Keratinocyte (primary cell): ENCODE data around the gene APBB2. TPM values are rescaled to one million over a fixed set of nuclear protein-coding genes. Genes with fewer than 3 reads are reported as not detected.

Source experiments
- DNase-seq: peaks from one replicate; pipeline ENCODE4 v3.0.0-alpha.2; 2011; ENCODE audit warnings: low read depth, missing footprints, low spot score
- FAIRE-seq: peaks from 2 replicates; lab custom pipeline; 2011; peaks lifted over from hg19 to GRCh38; lab: Jason Lieb, UNC
- H2AFZ ChIP-seq: 2 replicates; pipeline ENCODE4 v1.6.0; 2012; ENCODE audit warnings: low read length, control low read depth, inconsistent platforms; ENCODE audit not compliant: control insufficient read depth
- H3K27ac ChIP-seq: 2 replicates; pipeline ENCODE4 v1.5.1; 2011; ENCODE audit warnings: low read length; ENCODE audit not compliant: control insufficient read depth, insufficient read depth
- H3K27me3 ChIP-seq: 3 replicates; pipeline ENCODE4 v1.6.0; 2011; ENCODE audit warnings: low read length; ENCODE audit not compliant: control insufficient read depth, insufficient read depth; ENCODE audit errors: extremely low read depth
- H3K36me3 ChIP-seq, 2 experiments: 2 replicates in 1 of 2; 3 replicates in 1 of 2; pipeline ENCODE4 v1.5.1; 2011; ENCODE audit warnings: low read length in 2 of 2, mild to moderate bottlenecking in 1 of 2; ENCODE audit not compliant: control insufficient read depth in 2 of 2, insufficient read depth in 2 of 2; ENCODE audit errors: extremely low read depth in 1 of 2
- H3K4me1 ChIP-seq: 3 replicates; pipeline ENCODE4 v1.5.1; 2011; ENCODE audit warnings: low read length; ENCODE audit not compliant: control insufficient read depth, insufficient read depth; ENCODE audit errors: extremely low read depth
- H3K4me2 ChIP-seq: 3 replicates; pipeline ENCODE4 v1.6.0; 2011; ENCODE audit warnings: low read depth, low read length; ENCODE audit not compliant: control insufficient read depth, insufficient read depth; ENCODE audit errors: extremely low read depth
- H3K4me3 ChIP-seq, 3 experiments: fragments of 200-600 bp in 1 of 3; sonication (generic) in 1 of 3; 2 replicates in 2 of 3; 3 replicates in 1 of 3; pipeline ENCODE4 v1.5.1; 2011 to 2016; ENCODE audit warnings: low read length in 3 of 3, mild to moderate bottlenecking in 3 of 3, control low read depth in 2 of 3, inconsistent platforms in 1 of 3, low read depth in 1 of 3, mixed read lengths in 1 of 3, mixed run types in 1 of 3, moderate library complexity in 1 of 3; ENCODE audit not compliant: control insufficient read depth in 2 of 3, insufficient read depth in 2 of 3; ENCODE audit errors: extremely low read depth in 1 of 3
- H3K79me2 ChIP-seq: 2 replicates; pipeline ENCODE4 v1.6.0; 2012; ENCODE audit warnings: low read length; ENCODE audit not compliant: control insufficient read depth, insufficient read depth
- H3K9ac ChIP-seq: 3 replicates; pipeline ENCODE4 v1.6.0; 2011; ENCODE audit warnings: low read length; ENCODE audit not compliant: control insufficient read depth, insufficient read depth; ENCODE audit errors: extremely low read depth
- H3K9me1 ChIP-seq: 3 replicates; pipeline ENCODE4 v1.6.0; 2011; ENCODE audit warnings: low read length; ENCODE audit not compliant: control insufficient read depth, insufficient read depth; ENCODE audit errors: extremely low read depth
- H3K9me3 ChIP-seq: 2 replicates; pipeline ENCODE4 v1.5.1; 2012; ENCODE audit warnings: low read depth, low read length; ENCODE audit not compliant: control insufficient read depth
- H4K20me1 ChIP-seq: 3 replicates; pipeline ENCODE4 v1.6.0; 2011; ENCODE audit warnings: low read length; ENCODE audit not compliant: control insufficient read depth, insufficient read depth; ENCODE audit errors: extremely low read depth
- EZH2 ChIP-seq: IDR thresholded peaks from one replicate; pipeline ENCODE4 v1.6.1; 2012; ENCODE audit warnings: inconsistent platforms, mild to moderate bottlenecking, low read length, moderate library complexity
- dilution Hi-C: fragments of 300-500 bp; cut with MboI; formaldehyde crosslinking; loops from one replicate; pipeline ENCODE4 v1.7.0; 2020; ENCODE audit warnings: low sequenced_read_pairs; ENCODE audit not compliant: extremely low pct_ligation_motif_present
- polyA plus RNA-seq, 5 experiments: library from polyadenylated mRNA; depleted of rRNA in 3 of 5; stranded (reverse) in 3 of 5; stranded (forward) in 1 of 5; unstranded in 1 of 5; fragments of >200 nt; gene quantifications; 1 replicate in 1 of 5; 2 replicates in 3 of 5; 3 replicates in 1 of 5; pipeline versions ENCODE4 v1.2.1 to v1.2.3, GENCODE V29; 2011 to 2012; ENCODE audit warnings: missing spikeins in 2 of 5, low read depth in 1 of 5, low replicate concordance in 1 of 5
- TF ChIP-seq, protein P1 (sequence below), 3 experiments: IDR thresholded peaks in 1 of 3; conservative IDR thresholded peaks in 1 of 3; optimal IDR thresholded peaks in 1 of 3; 2 replicates in 2 of 3; 3 replicates in 1 of 3; pipeline versions ENCODE3 to v1.5.1; 2011; ENCODE audit warnings: low read length in 3 of 3, mild to moderate bottlenecking in 3 of 3, moderate library complexity in 2 of 3, control low read depth in 1 of 3, inconsistent platforms in 1 of 3; ENCODE audit not compliant: insufficient read depth in 2 of 3; ENCODE audit errors: extremely low read depth in 1 of 3

Gene APBB2
- polyA plus RNA-seq, 1 donor (not counting 4 experiments of a cell fraction or from before 2014, with no cell fraction given), result 57.3 TPM

- Histone ChIP-seq H3K9me3 (no peaks in the 10 kb centered on the region), H3K36me3 (no peaks in the 10 kb centered on the region), H3K9me1 (no peaks in the 10 kb centered on the region), H3K27ac (no peak overlapping the region), H3K4me2 (no peak overlapping the region), H4K20me1 (no peaks in the 10 kb centered on the region), H3K27me3 (peaks cover 33% of the 10 kb centered on the region), H3K9ac (no peak overlapping the region), H3K4me1 (no peaks in the 10 kb centered on the region), H2AFZ (no peak overlapping the region), H3K79me2 (no peaks in the 10 kb centered on the region), H3K4me3 (no peak overlapping the region)
- dilution Hi-C loops, result no loop called here
- FAIRE-seq, result no peak
- TF ChIP-seq EZH2, result no peak
- TF ChIP-seq, protein P1, sequence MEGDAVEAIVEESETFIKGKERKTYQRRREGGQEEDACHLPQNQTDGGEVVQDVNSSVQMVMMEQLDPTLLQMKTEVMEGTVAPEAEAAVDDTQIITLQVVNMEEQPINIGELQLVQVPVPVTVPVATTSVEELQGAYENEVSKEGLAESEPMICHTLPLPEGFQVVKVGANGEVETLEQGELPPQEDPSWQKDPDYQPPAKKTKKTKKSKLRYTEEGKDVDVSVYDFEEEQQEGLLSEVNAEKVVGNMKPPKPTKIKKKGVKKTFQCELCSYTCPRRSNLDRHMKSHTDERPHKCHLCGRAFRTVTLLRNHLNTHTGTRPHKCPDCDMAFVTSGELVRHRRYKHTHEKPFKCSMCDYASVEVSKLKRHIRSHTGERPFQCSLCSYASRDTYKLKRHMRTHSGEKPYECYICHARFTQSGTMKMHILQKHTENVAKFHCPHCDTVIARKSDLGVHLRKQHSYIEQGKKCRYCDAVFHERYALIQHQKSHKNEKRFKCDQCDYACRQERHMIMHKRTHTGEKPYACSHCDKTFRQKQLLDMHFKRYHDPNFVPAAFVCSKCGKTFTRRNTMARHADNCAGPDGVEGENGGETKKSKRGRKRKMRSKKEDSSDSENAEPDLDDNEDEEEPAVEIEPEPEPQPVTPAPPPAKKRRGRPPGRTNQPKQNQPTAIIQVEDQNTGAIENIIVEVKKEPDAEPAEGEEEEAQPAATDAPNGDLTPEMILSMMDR (optimal IDR thresholded peaks at IDR 0.05 in 1 of 3, IDR thresholded peaks at IDR 0.05 in 1 of 3, conservative IDR thresholded peaks at IDR 0.05 in 1 of 3; ENCODE audit: extremely low read depth in 1 of 3, insufficient read depth in 2 of 3, low read length in 3 of 3), result no peak
- no peak for DNase-seq
Observed at GRCh38 chr4:41260116-41260733, 45.9 kb upstream of the APBB2 start.

- dilution Hi-C loops, result no loop called here
- H3K36me3 ChIP-seq, result no peaks in the 10 kb centered on the region
- H3K4me2 ChIP-seq, result no peak overlapping the region
- DNase-seq (no peak), FAIRE-seq (no peak)
- no peak overlapping the region for H2AFZ ChIP-seq
- H3K9ac ChIP-seq, result no peak overlapping the region
- no peaks in the 10 kb centered on the region for H3K9me1 ChIP-seq
- H3K4me3 ChIP-seq, result no peak overlapping the region
- no peak for TF ChIP-seq EZH2
- TF ChIP-seq, protein P1 (optimal IDR thresholded peaks at IDR 0.05 in 1 of 3, IDR thresholded peaks at IDR 0.05 in 1 of 3, conservative IDR thresholded peaks at IDR 0.05 in 1 of 3; ENCODE audit: extremely low read depth in 1 of 3, insufficient read depth in 2 of 3, low read length in 3 of 3), result peak; percentile 45 to 59 (median 47)
- no peaks in the 10 kb centered on the region for H3K9me3 ChIP-seq
- H3K27ac ChIP-seq, result no peak overlapping the region
- no peaks in the 10 kb centered on the region for H3K79me2 ChIP-seq
- H3K27me3 ChIP-seq, result peaks cover 33% of the 10 kb centered on the region
- no peaks in the 10 kb centered on the region for H3K4me1 ChIP-seq
- no peaks in the 10 kb centered on the region for H4K20me1 ChIP-seq
Observed at GRCh38 chr4:41258783-41259182, 44.4 kb upstream of the APBB2 start.
